Endodermal cell (in vitro differentiated cells): Measurements from ENCODE around the gene ZNF837. TPM values are rescaled to one million over a fixed set of nuclear protein-coding genes. Genes with fewer than 3 reads are reported as not detected.

ENCODE experiments used
- DNase-seq: peaks from one replicate; pipeline ENCODE4 v3.0.0-alpha.2; 2017
- H3K27ac ChIP-seq: 2 replicates; pipeline ENCODE4 v1.5.1; 2013; ENCODE audit warnings: mild to moderate bottlenecking, low read depth, low read length, moderate library complexity
- H3K27me3 ChIP-seq: 2 replicates; pipeline ENCODE4 v1.6.1; 2013; ENCODE audit warnings: mild to moderate bottlenecking, low read length, moderate library complexity; ENCODE audit not compliant: insufficient read depth, control insufficient read depth, poor library complexity, severe bottlenecking
- H3K36me3 ChIP-seq: 2 replicates; pipeline ENCODE4 v1.7.0; 2013; ENCODE audit warnings: mild to moderate bottlenecking, low read length, moderate library complexity; ENCODE audit not compliant: control insufficient read depth, insufficient read depth
- H3K4me1 ChIP-seq: one replicate; pipeline ENCODE4 v1.7.0; 2013; ENCODE audit warnings: low read length; ENCODE audit not compliant: control insufficient read depth, insufficient read depth
- H3K4me3 ChIP-seq: 2 replicates; pipeline ENCODE4 v1.5.1; 2013; ENCODE audit warnings: mild to moderate bottlenecking, low read length, moderate library complexity
- H3K9ac ChIP-seq: 2 replicates; pipeline ENCODE4 v1.6.1; 2013; ENCODE audit warnings: mild to moderate bottlenecking, low read length, moderate library complexity; ENCODE audit not compliant: poor library complexity, severe bottlenecking; ENCODE audit errors: extremely low read depth
- H3K9me3 ChIP-seq: 2 replicates; pipeline ENCODE4 v1.6.1; 2013; ENCODE audit warnings: mild to moderate bottlenecking, low read length, moderate library complexity; ENCODE audit not compliant: control insufficient read depth
- H3K27ac Mint-ChIP-seq: 2 replicates; pipeline ENCODE4 v1.8.0; 2020; ENCODE audit warnings: mixed read lengths
- H3K27me3 Mint-ChIP-seq: 2 replicates; pipeline ENCODE4 v1.8.0; 2021; ENCODE audit warnings: mild to moderate bottlenecking, mixed read lengths; ENCODE audit not compliant: insufficient read depth
- H3K36me3 Mint-ChIP-seq: 2 replicates; pipeline ENCODE4 v1.8.0; 2020; ENCODE audit warnings: low read depth, mixed read lengths
- H3K4me1 Mint-ChIP-seq: 2 replicates; pipeline ENCODE4 v1.8.0; 2020; ENCODE audit warnings: mixed read lengths
- H3K4me3 Mint-ChIP-seq: 2 replicates; pipeline ENCODE4 v1.8.0; 2020; ENCODE audit warnings: mild to moderate bottlenecking, moderate library complexity, mixed read lengths
- H3K9me3 Mint-ChIP-seq: 2 replicates; pipeline ENCODE4 v1.8.0; 2020; ENCODE audit warnings: mild to moderate bottlenecking, mixed read lengths
- CTCF ChIP-seq: fragments of 200-600 bp; sonication (generic); conservative IDR thresholded peaks from 2 replicates; pipeline ENCODE4 v1.5.0; 2021; ENCODE audit warnings: antibody characterized with exemption, mild to moderate bottlenecking
- WGBS, 2 experiments: methylation state at CpG; one replicate each; pipeline versions ENCODE4 v1.1.5 to v1.1.7; 2013; ENCODE audit warnings: missing lambda C conversion rate in 2 of 2, mixed read lengths in 1 of 2; ENCODE audit not compliant: insufficient coverage in 1 of 2, insufficient read length in 1 of 2; 5-methylcytosine and 5-hydroxymethylcytosine counted together
- total RNA-seq, 2 donors: library from RNA; stranded (reverse); fragmentation: NEBNext Ultra II Directional in 1 of 2; extraction: Animal tissue kit (Norgen Biotek cat#: 25700) in 1 of 2; gene quantifications; 2 replicates in 1 of 2; 3 replicates in 1 of 2; pipeline ENCODE4 v1.2.1, GENCODE V29; 2021

ZNF837 gene
- total RNA-seq, 2 donors from 2014 or later, result 3.1 to 3.8 TPM

- Mint-ChIP-seq H3K27ac (peak within 1 kb of the TSS; percentile 97), H3K4me3 (peak within 1 kb of the TSS; percentile 96)
These were observed 5.9 kb upstream of the ZNF837 start, which contains the start of gene RPS5 for GRCh38 chr19:58386576-58387337. RPS5 (plus strand) TSS chr19:58387269; CDS start chr19:58388138, 869 bp downstream.

GRCh38 chr19:58385891-58386575 lies 5.2 kb upstream of the ZNF837 start:
- Histone ChIP-seq H3K9me3 (no peaks in the 10 kb centered on the region), H3K4me3 (peak overlapping the region; percentile 99), H3K36me3 (peaks cover 29% of the 10 kb centered on the region), H3K9ac (peak overlapping the region; percentile 91), H3K27me3 (no peaks in the 10 kb centered on the region), H3K4me1 (peaks cover 13% of the 10 kb centered on the region), H3K27ac (peak overlapping the region; percentile 98)
- Mint-ChIP-seq H3K4me1 (peaks cover 18% of the 10 kb centered on the region), H3K36me3 (peaks cover 24% of the 10 kb centered on the region), H3K27ac (peak overlapping the region; percentile 97), H3K9me3 (no peaks in the 10 kb centered on the region), H3K27me3 (no peaks in the 10 kb centered on the region), H3K4me3 (peak overlapping the region; percentile 96)
- TF ChIP-seq CTCF, result no peak
- WGBS, 2 experiments, result 15 to 20% methylated on average over 27 to 35 of the region's 36 CpGs
- DNase-seq, result peak; percentile 56

More at GRCh38 chr19:58386576-58387337, 5.9 kb upstream of the ZNF837 start, which contains the start of gene RPS5:
- H3K36me3 ChIP-seq, result peaks cover 36% of the 10 kb centered on the region
- Mint-ChIP-seq H3K9me3 (no peaks in the 10 kb centered on the region), H3K27me3 (no peaks in the 10 kb centered on the region), H3K36me3 (peaks cover 27% of the 10 kb centered on the region), H3K4me1 (peaks cover 18% of the 10 kb centered on the region)
- no peaks in the 10 kb centered on the region for H3K27me3 ChIP-seq
- H3K4me3 ChIP-seq, result peak within 1 kb of the TSS; percentile 99
- H3K9ac ChIP-seq, result peak within 1 kb of the TSS; percentile 91
- H3K27ac ChIP-seq, result peak within 1 kb of the TSS; percentile 98
- TF ChIP-seq CTCF, result no peak
- no peaks in the 10 kb centered on the region for H3K9me3 ChIP-seq
- DNase-seq, result peak; percentile 97
- peaks cover 13% of the 10 kb centered on the region for H3K4me1 ChIP-seq
- WGBS, 2 experiments, result 0 to 1% methylated on average over 37 to 64 of the region's 64 CpGs

GRCh38 chr19:58385313-58385890 lies 4.6 kb upstream of the ZNF837 start:
- DNase-seq, result peak; percentile 37
- Mint-ChIP-seq H3K4me1 (peaks cover 18% of the 10 kb centered on the region), H3K27me3 (no peaks in the 10 kb centered on the region), H3K27ac (peak overlapping the region; percentile 97), H3K9me3 (no peaks in the 10 kb centered on the region), H3K36me3 (peaks cover 18% of the 10 kb centered on the region), H3K4me3 (peak overlapping the region; percentile 96)
- 92 to 94% methylated on average over 8 to 9 of the region's 9 CpGs for WGBS, 2 experiments
- no peaks in the 10 kb centered on the region for H3K9me3 ChIP-seq
- H3K27ac ChIP-seq, result no peak overlapping the region
- peak overlapping the region; percentile 91 for H3K9ac ChIP-seq
- H3K27me3 ChIP-seq, result no peaks in the 10 kb centered on the region
- no peak for TF ChIP-seq CTCF
- H3K4me3 ChIP-seq, result peak overlapping the region; percentile 99
- H3K4me1 ChIP-seq, result peaks cover 13% of the 10 kb centered on the region
- peaks cover 22% of the 10 kb centered on the region for H3K36me3 ChIP-seq
